Panc1 (cell line): Measurements from ENCODE around the gene UBALD2. TPM values are rescaled to one million over a fixed set of nuclear protein-coding genes. Genes with fewer than 3 reads are reported as not detected.

Source experiments
- ATAC-seq: fragments of 200-7000 bp; cut with Tn5 transposase; 2 replicates; pipeline ENCODE4 v1.9.1; 2020; ENCODE audit warnings: mild to moderate bottlenecking, moderate library complexity
- BruUV-seq: library from RNA; stranded (reverse); fragments of 400-500 nt; replicated peaks from 2 replicates; lab custom pipeline; 2021; lab: Mats Ljungman, UMichigan
- CTCF ChIA-PET: fragments of 300-600 bp; sonication (Branson Sonifier 250); formaldehyde crosslinking; loops from one replicate; lab custom pipeline; 2022; ENCODE audit warnings: antibody characterized with exemption; lab: Charles Lee
- POLR2A ChIA-PET: fragments of 300-600 bp; sonication (Branson Sonifier 250); formaldehyde crosslinking; loops from one replicate; lab custom pipeline; 2022; ENCODE audit warnings: antibody characterized with exemption; lab: Charles Lee
- DNase-seq: peaks from one replicate; pipeline ENCODE4 v3.0.0-alpha.2; 2010; ENCODE audit warnings: low read depth, low spot score
- H3K27ac ChIP-seq: 2 replicates; pipeline ENCODE4 v1.5.1; 2011; ENCODE audit warnings: mild to moderate bottlenecking, low read length, inconsistent platforms
- H3K27me3 ChIP-seq: fragments of 200-500 bp; sonication (Bioruptor generic); 2 replicates; pipeline ENCODE4 v1.6.0; 2014; ENCODE audit warnings: low read length, inconsistent platforms; ENCODE audit not compliant: control insufficient read depth, insufficient read depth
- H3K36me3 ChIP-seq: fragments of 200-500 bp; sonication (Bioruptor generic); 2 replicates; pipeline ENCODE4 v1.5.1; 2014; ENCODE audit warnings: inconsistent platforms, mild to moderate bottlenecking, low read length, moderate library complexity; ENCODE audit not compliant: control insufficient read depth, insufficient read depth
- H3K4me1 ChIP-seq: 2 replicates; pipeline ENCODE4 v1.5.1; 2011; ENCODE audit warnings: inconsistent platforms, mild to moderate bottlenecking, low read length, moderate library complexity; ENCODE audit not compliant: control insufficient read depth, insufficient read depth
- H3K4me3 ChIP-seq, 2 experiments: 2 replicates each; pipeline ENCODE4 v1.5.1; 2011 to 2012; ENCODE audit warnings: low read depth in 2 of 2, low read length in 2 of 2, mild to moderate bottlenecking in 2 of 2, inconsistent platforms in 1 of 2, moderate library complexity in 1 of 2
- H3K9me3 ChIP-seq: fragments of 200-500 bp; sonication (Bioruptor generic); 2 replicates; pipeline ENCODE4 v1.5.1; 2014; ENCODE audit warnings: low read depth, mild to moderate bottlenecking, inconsistent platforms, low read length, moderate library complexity; ENCODE audit not compliant: control insufficient read depth, insufficient read depth
- POLR2AphosphoS5 ChIP-seq: IDR thresholded peaks from 2 replicates; pipeline ENCODE4 v1.6.1; 2012; ENCODE audit warnings: mild to moderate bottlenecking, low read depth, low read length, moderate library complexity
- SIN3A ChIP-seq: IDR thresholded peaks from 2 replicates; pipeline ENCODE4 v1.6.1; 2012; ENCODE audit warnings: low read depth, mild to moderate bottlenecking, low read length, moderate library complexity, borderline replicate concordance; ENCODE audit not compliant: insufficient read depth
- TCF7L2 ChIP-seq: IDR thresholded peaks from 2 replicates; pipeline ENCODE4 v1.6.1; 2011; ENCODE audit warnings: mild to moderate bottlenecking, low read depth, low read length, inconsistent platforms
- in situ Hi-C: cut with HindIII; loops from 2 replicates; pipeline ENCODE4 v1.10.0; 2016; ENCODE audit warnings: low sequenced_read_pairs, low pct_unique_long_range_greater_than_20kb
- intact Hi-C: fragments of 100-400 bp; cut with micrococcal nuclease; formaldehyde crosslinking; loops from one replicate; pipeline ENCODE4 v1.10.0; 2022; ENCODE audit not compliant: unreplicated experiment
- total RNA-seq: library from RNA; stranded (reverse); gene quantifications from one replicate; pipeline ENCODE4 v1.2.1, GENCODE V29; 2021; ENCODE audit not compliant: unreplicated experiment
- TF ChIP-seq, protein P1 (sequence below), 2 experiments: IDR thresholded peaks; 2 replicates each; pipeline ENCODE4 v1.6.1; 2011 to 2012; ENCODE audit warnings: low read depth in 2 of 2, control low read depth in 1 of 2, low read length in 1 of 2, mild to moderate bottlenecking in 1 of 2, moderate library complexity in 1 of 2; ENCODE audit not compliant: insufficient read depth in 1 of 2
- TF ChIP-seq, protein P2 (sequence below): fragments of 450-650 bp; IDR thresholded peaks from 2 replicates; pipeline ENCODE4 v1.5.1; 2017; ENCODE audit warnings: mild to moderate bottlenecking

Gene UBALD2
- total RNA-seq, 1 experiment from 2014 or later, result 30.0 TPM

DNA sequence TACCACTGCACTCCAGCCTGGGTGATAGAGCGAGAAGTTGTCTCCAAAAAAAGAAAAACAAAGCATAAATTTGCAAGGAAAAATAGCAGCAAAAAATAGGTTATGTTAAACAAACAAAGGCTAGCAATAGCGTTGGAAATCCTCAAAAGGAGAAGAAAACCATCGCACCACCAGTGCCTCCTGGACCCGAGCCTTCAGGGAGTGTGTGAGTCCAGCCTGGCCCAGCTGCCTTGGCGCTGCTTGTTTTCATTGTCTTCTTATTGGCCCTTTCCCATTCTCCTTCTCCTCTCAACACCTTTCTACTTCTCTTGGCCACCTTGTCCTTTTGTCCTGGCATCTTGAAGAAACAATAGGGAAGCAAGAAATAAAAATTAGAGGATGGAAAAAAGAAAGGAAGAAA, 4.5 kb upstream of the UBALD2 start:
- intact Hi-C loops, result no loop called here
- CTCF ChIA-PET, result no interaction called here

GRCh38 chr17:76261421-76262215, 3.5 kb upstream of the UBALD2 start:
- H3K4me1 ChIP-seq, result peaks cover 23% of the 10 kb centered on the region
- no peak overlapping the region for H3K27ac ChIP-seq
- no peaks in the 10 kb centered on the region; the same call in 1 of the 2 replicates for H3K36me3 ChIP-seq
- TF ChIP-seq, protein P1, sequence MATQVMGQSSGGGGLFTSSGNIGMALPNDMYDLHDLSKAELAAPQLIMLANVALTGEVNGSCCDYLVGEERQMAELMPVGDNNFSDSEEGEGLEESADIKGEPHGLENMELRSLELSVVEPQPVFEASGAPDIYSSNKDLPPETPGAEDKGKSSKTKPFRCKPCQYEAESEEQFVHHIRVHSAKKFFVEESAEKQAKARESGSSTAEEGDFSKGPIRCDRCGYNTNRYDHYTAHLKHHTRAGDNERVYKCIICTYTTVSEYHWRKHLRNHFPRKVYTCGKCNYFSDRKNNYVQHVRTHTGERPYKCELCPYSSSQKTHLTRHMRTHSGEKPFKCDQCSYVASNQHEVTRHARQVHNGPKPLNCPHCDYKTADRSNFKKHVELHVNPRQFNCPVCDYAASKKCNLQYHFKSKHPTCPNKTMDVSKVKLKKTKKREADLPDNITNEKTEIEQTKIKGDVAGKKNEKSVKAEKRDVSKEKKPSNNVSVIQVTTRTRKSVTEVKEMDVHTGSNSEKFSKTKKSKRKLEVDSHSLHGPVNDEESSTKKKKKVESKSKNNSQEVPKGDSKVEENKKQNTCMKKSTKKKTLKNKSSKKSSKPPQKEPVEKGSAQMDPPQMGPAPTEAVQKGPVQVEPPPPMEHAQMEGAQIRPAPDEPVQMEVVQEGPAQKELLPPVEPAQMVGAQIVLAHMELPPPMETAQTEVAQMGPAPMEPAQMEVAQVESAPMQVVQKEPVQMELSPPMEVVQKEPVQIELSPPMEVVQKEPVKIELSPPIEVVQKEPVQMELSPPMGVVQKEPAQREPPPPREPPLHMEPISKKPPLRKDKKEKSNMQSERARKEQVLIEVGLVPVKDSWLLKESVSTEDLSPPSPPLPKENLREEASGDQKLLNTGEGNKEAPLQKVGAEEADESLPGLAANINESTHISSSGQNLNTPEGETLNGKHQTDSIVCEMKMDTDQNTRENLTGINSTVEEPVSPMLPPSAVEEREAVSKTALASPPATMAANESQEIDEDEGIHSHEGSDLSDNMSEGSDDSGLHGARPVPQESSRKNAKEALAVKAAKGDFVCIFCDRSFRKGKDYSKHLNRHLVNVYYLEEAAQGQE (IDR thresholded peaks at IDR 0.05; ENCODE audit: insufficient read depth in 1 of 2, low read depth in 2 of 2, low read length in 1 of 2), result no peak
- TF ChIP-seq, protein P2, sequence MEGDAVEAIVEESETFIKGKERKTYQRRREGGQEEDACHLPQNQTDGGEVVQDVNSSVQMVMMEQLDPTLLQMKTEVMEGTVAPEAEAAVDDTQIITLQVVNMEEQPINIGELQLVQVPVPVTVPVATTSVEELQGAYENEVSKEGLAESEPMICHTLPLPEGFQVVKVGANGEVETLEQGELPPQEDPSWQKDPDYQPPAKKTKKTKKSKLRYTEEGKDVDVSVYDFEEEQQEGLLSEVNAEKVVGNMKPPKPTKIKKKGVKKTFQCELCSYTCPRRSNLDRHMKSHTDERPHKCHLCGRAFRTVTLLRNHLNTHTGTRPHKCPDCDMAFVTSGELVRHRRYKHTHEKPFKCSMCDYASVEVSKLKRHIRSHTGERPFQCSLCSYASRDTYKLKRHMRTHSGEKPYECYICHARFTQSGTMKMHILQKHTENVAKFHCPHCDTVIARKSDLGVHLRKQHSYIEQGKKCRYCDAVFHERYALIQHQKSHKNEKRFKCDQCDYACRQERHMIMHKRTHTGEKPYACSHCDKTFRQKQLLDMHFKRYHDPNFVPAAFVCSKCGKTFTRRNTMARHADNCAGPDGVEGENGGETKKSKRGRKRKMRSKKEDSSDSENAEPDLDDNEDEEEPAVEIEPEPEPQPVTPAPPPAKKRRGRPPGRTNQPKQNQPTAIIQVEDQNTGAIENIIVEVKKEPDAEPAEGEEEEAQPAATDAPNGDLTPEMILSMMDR, result no peak
- TF ChIP-seq SIN3A (no peak), POLR2AphosphoS5 (no peak), TCF7L2 (no peak)
- no TSS peak for BruUV-seq
- no peak for ATAC-seq
- no peak for DNase-seq
- no peak overlapping the region for H3K4me3 ChIP-seq
- in situ Hi-C loops (no loop called here), intact Hi-C loops (no loop called here)
- POLR2A ChIA-PET, result interaction anchor here (0.7 kb wide), 2 partner anchors 26 to 283 kb away, joined by 3 to 7 read pairs; no protein-coding TSS in a partner anchor
- no peaks in the 10 kb centered on the region for H3K27me3 ChIP-seq
- no peaks in the 10 kb centered on the region for H3K9me3 ChIP-seq
- CTCF ChIA-PET, result interaction anchor here (0.7 kb wide), 1 partner anchor 124 kb away, joined by 4 read pairs; no protein-coding TSS in a partner anchor

More for the DNA sequence above, 4.5 kb upstream of the UBALD2 start:
- Histone ChIP-seq H3K4me3 (no peak overlapping the region), H3K4me1 (peaks cover 19% of the 10 kb centered on the region), H3K9me3 (no peaks in the 10 kb centered on the region), H3K27me3 (no peaks in the 10 kb centered on the region), H3K27ac (no peak overlapping the region), H3K36me3 (no peaks in the 10 kb centered on the region; the same call in 1 of the 2 replicates)
- DNase-seq (no peak), ATAC-seq (no peak)
- POLR2A ChIA-PET, result no interaction called here
- TF ChIP-seq SIN3A (no peak), TCF7L2 (no peak), POLR2AphosphoS5 (no peak)
- BruUV-seq, result no TSS peak
- in situ Hi-C loops, result no loop called here
